ENCODE results near the gene MICB. TPM values are rescaled to one million over a fixed set of nuclear protein-coding genes. Genes with fewer than 3 reads are reported as not detected.

MICB gene
- total and polyA plus RNA-seq, 9 of the 15 experiments (the other 6 are each of a cell fraction or from before 2014, with no cell fraction given), result 13.3 to 34.5 (median 19.8) TPM

DNA sequence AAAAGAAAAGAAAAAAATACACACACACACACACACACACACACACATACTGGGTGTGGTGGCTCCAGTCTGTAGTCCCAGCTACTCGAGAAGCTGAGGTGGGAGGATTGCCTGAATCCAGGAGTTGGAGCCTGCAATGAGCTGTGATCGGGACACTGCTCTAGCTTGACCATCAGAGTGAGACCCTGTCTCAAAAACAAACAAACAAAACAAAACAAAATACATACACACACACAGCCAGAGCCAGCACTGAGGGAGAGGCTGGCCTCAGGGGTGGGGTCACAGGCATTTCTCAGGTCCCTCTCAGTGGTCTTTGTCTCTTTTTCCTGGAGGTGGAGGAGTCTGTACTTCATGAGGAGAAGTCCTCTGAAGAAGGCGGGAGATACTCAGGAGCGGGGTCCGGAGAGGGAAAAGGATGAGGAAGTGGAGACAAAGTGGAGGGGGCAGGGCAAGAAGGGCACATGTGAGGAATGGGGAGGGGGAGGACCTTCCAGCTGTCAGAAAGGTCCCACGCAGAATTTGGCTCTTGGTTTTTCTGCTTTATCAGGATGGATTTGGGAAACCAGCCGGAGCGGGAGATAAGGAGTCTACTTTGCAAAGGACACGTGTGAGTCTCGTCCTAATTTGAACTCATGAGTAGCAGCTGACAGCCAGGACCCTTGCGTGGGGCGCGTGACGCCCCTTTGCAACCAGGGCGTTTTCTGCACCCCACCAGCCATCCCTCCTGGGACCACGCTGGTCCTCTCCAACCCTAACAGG lies 7.7 kb upstream of the MICB start (continued):
- TF ChIP-seq, protein P1, sequence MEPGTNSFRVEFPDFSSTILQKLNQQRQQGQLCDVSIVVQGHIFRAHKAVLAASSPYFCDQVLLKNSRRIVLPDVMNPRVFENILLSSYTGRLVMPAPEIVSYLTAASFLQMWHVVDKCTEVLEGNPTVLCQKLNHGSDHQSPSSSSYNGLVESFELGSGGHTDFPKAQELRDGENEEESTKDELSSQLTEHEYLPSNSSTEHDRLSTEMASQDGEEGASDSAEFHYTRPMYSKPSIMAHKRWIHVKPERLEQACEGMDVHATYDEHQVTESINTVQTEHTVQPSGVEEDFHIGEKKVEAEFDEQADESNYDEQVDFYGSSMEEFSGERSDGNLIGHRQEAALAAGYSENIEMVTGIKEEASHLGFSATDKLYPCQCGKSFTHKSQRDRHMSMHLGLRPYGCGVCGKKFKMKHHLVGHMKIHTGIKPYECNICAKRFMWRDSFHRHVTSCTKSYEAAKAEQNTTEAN (CRISPR knock-in tag; IDR thresholded peaks at IDR 0.05), result no peak
- no peak for TF ChIP-seq NFXL1 (CRISPR knock-in tag; IDR thresholded peaks at IDR 0.05)
- TF ChIP-seq, protein P2, sequence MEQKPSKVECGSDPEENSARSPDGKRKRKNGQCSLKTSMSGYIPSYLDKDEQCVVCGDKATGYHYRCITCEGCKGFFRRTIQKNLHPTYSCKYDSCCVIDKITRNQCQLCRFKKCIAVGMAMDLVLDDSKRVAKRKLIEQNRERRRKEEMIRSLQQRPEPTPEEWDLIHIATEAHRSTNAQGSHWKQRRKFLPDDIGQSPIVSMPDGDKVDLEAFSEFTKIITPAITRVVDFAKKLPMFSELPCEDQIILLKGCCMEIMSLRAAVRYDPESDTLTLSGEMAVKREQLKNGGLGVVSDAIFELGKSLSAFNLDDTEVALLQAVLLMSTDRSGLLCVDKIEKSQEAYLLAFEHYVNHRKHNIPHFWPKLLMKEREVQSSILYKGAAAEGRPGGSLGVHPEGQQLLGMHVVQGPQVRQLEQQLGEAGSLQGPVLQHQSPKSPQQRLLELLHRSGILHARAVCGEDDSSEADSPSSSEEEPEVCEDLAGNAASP (IDR thresholded peaks at IDR 0.05), result no peak
- no peak for TF ChIP-seq OTX1 (CRISPR knock-in tag; IDR thresholded peaks at IDR 0.05)
- no peak for TF ChIP-seq FOXM1 (IDR thresholded peaks at IDR 0.05; ENCODE audit: low read depth)
- no peak for TF ChIP-seq FOXM1 (CRISPR knock-in tag; IDR thresholded peaks at IDR 0.05; ENCODE audit: low read depth)
- TF ChIP-seq NFATC3 (IDR thresholded peaks at IDR 0.05), result no peak
- TF ChIP-seq SUPT5H (IDR thresholded peaks at IDR 0.05), result no peak
- TF ChIP-seq PRMT5 (CRISPR knock-in tag; IDR thresholded peaks at IDR 0.05), result no peak
- TF ChIP-seq, protein P3, sequence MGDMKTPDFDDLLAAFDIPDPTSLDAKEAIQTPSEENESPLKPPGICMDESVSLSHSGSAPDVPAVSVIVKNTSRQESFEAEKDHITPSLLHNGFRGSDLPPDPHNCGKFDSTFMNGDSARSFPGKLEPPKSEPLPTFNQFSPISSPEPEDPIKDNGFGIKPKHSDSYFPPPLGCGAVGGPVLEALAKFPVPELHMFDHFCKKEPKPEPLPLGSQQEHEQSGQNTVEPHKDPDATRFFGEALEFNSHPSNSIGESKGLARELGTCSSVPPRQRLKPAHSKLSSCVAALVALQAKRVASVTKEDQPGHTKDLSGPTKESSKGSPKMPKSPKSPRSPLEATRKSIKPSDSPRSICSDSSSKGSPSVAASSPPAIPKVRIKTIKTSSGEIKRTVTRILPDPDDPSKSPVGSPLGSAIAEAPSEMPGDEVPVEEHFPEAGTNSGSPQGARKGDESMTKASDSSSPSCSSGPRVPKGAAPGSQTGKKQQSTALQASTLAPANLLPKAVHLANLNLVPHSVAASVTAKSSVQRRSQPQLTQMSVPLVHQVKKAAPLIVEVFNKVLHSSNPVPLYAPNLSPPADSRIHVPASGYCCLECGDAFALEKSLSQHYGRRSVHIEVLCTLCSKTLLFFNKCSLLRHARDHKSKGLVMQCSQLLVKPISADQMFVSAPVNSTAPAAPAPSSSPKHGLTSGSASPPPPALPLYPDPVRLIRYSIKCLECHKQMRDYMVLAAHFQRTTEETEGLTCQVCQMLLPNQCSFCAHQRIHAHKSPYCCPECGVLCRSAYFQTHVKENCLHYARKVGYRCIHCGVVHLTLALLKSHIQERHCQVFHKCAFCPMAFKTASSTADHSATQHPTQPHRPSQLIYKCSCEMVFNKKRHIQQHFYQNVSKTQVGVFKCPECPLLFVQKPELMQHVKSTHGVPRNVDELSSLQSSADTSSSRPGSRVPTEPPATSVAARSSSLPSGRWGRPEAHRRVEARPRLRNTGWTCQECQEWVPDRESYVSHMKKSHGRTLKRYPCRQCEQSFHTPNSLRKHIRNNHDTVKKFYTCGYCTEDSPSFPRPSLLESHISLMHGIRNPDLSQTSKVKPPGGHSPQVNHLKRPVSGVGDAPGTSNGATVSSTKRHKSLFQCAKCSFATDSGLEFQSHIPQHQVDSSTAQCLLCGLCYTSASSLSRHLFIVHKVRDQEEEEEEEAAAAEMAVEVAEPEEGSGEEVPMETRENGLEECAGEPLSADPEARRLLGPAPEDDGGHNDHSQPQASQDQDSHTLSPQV (IDR thresholded peaks at IDR 0.05), result no peak
- TF ChIP-seq ZNF41 (CRISPR knock-in tag; conservative IDR thresholded peaks at IDR 0.05), result no peak
- TF ChIP-seq ZNF436 (CRISPR knock-in tag; IDR thresholded peaks at IDR 0.05), result no peak
- peak; percentile 49; the same call in 1 of the 2 replicates for TF ChIP-seq ETV5 (CRISPR knock-in tag; IDR thresholded peaks at IDR 0.05; ENCODE audit: low read depth)
- no peak for TF ChIP-seq ZKSCAN8 (CRISPR knock-in tag; IDR thresholded peaks at IDR 0.05)
- TF ChIP-seq ZHX1 (conservative IDR thresholded peaks at IDR 0.05; ENCODE audit: low read length), result no peak
- no peak for TF ChIP-seq ZNF197 (CRISPR knock-in tag; IDR thresholded peaks at IDR 0.05; ENCODE audit: low read depth)
- TF ChIP-seq HCFC1 (IDR thresholded peaks at IDR 0.05; ENCODE audit: low read depth, low read length), result no peak
- no peak for TF ChIP-seq RFX7 (CRISPR knock-in tag; IDR thresholded peaks at IDR 0.05)
- TF ChIP-seq ZSCAN32 (CRISPR knock-in tag; IDR thresholded peaks at IDR 0.05), result no peak
- TF ChIP-seq KLF16 (IDR thresholded peaks at IDR 0.05), result peak; percentile 63; the same call in 1 of the 2 replicates
- no peak for TF ChIP-seq GABPB1 (CRISPR knock-in tag; IDR thresholded peaks at IDR 0.05)

Measured in K562 (cell line).